Activated T-helper 1 cell treated with anti-CD3 and anti-CD28 coated beads, Interleukin-12 subunit alpha, Interleukin-12 subunit beta, Interleukin-2, Interleukin-4 antibody, amounts not matched to agents 30 ng/mL and 10 ng/mL and 1 ng/mL, durations not matched to agents 14 hours and 24 hours and 36 hours (primary cell): ENCODE results near the gene MRM3. TPM values are rescaled to one million over a fixed set of nuclear protein-coding genes. Genes with fewer than 3 reads are reported as not detected.
"Not testable (repeated sequence)": the region's sequence is repeated elsewhere in the genome, so short reads cannot be mapped to it uniquely, and the experiment has no call there.

ENCODE experiments used
- DNase-seq: peaks from one replicate; pipeline ENCODE4 v3.0.0; 2021; ENCODE audit warnings: low spot score
- H3K27ac Mint-ChIP-seq: one replicate; pipeline ENCODE4 v1.8.0; 2021; ENCODE audit warnings: mild to moderate bottlenecking, mixed read lengths
- H3K27me3 Mint-ChIP-seq: one replicate; pipeline ENCODE4 v1.8.0; 2022; ENCODE audit warnings: mild to moderate bottlenecking, moderate library complexity, mixed read lengths; ENCODE audit not compliant: insufficient read depth
- H3K36me3 Mint-ChIP-seq: one replicate; pipeline ENCODE4 v1.8.0; 2021; ENCODE audit warnings: low read depth, mixed read lengths
- H3K4me1 Mint-ChIP-seq: one replicate; pipeline ENCODE4 v1.8.0; 2021; ENCODE audit warnings: low read depth, mixed read lengths
- H3K4me3 Mint-ChIP-seq: one replicate; pipeline ENCODE4 v1.8.0; 2021; ENCODE audit warnings: mild to moderate bottlenecking, moderate library complexity, mixed read lengths
- H3K9me3 Mint-ChIP-seq: one replicate; pipeline ENCODE4 v1.8.0; 2021; ENCODE audit warnings: mixed read lengths
- intact Hi-C: fragments of 100-400 bp; cut with micrococcal nuclease; formaldehyde crosslinking; loops from one replicate; pipeline ENCODE4 v1.15.1; 2024
- total RNA-seq: library from RNA; stranded (reverse); gene quantifications from 2 replicates; pipeline ENCODE4 v1.2.3, GENCODE V29; 2022

MRM3 gene
- total RNA-seq, 1 donor from 2014 or later = 32.0 TPM

- H3K27ac Mint-ChIP-seq, H3K4me1 Mint-ChIP-seq, H3K27me3 Mint-ChIP-seq, H3K9me3 Mint-ChIP-seq, H3K4me3 Mint-ChIP-seq, intact Hi-C loops, DNase-seq: not testable (repeated sequence)
- H3K36me3 Mint-ChIP-seq = peaks cover 18% of the 10 kb centered on the region
These were observed 8.7 kb downstream of the MRM3 start for GRCh38 chr17:790874-791247.

GRCh38 chr17:791829-792228, 9.7 kb downstream of the MRM3 start:
- H3K27me3 Mint-ChIP-seq = no peaks in the 10 kb centered on the region
- peaks cover 15% of the 10 kb centered on the region for H3K36me3 Mint-ChIP-seq
- peaks cover 6% of the 10 kb centered on the region for H3K4me1 Mint-ChIP-seq
- H3K4me3 Mint-ChIP-seq = no peak overlapping the region
- H3K27ac Mint-ChIP-seq = no peak overlapping the region
- no peak for DNase-seq
- H3K9me3 Mint-ChIP-seq = no peaks in the 10 kb centered on the region
- intact Hi-C loops = loop anchor here (1.0 kb wide), 1 partner anchor 207 kb away; no protein-coding TSS in a partner anchor

- DNase-seq = no peak
- no peak overlapping the region for H3K27ac Mint-ChIP-seq
- peaks cover 6% of the 10 kb centered on the region for H3K4me1 Mint-ChIP-seq
- H3K9me3 Mint-ChIP-seq = no peaks in the 10 kb centered on the region
- H3K27me3 Mint-ChIP-seq = no peaks in the 10 kb centered on the region
- intact Hi-C loops = loop anchor here (1.0 kb wide), 1 partner anchor 207 kb away; no protein-coding TSS in a partner anchor
- H3K36me3 Mint-ChIP-seq = peaks cover 13% of the 10 kb centered on the region
- no peak overlapping the region for H3K4me3 Mint-ChIP-seq
These were observed 10.1 kb downstream of the MRM3 start for GRCh38 chr17:792277-792676.

DNA sequence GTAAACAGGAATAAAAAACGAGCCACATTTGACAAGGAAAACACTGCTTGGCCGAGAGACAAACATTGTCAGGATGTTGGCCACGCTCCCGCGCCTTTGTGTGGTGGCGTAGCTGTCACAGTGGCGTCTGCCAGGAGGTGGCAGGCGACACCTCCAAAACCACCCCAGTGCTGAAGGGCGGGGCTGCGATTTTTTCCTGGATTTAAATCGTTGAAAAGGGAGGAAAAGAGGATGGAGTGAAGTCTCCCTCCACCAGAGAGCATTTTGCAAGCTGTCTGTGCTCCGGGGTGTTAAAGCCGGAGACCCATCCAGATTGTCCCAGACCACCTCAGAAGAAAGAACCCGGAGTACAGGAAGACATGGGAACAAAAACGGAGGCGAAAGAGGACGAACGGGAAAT, 12.7 kb downstream of the MRM3 start:
- Mint-ChIP-seq H3K9me3 (no peaks in the 10 kb centered on the region), H3K36me3 (peaks cover 11% of the 10 kb centered on the region), H3K4me3 (no peak overlapping the region), H3K27me3 (no peaks in the 10 kb centered on the region), H3K27ac (no peak overlapping the region), H3K4me1 (peaks cover 6% of the 10 kb centered on the region)
- DNase-seq = peak; percentile 5
- intact Hi-C loops = loop anchor here (1.0 kb wide), 1 partner anchor 186 kb away; no protein-coding TSS in a partner anchor

GRCh38 chr17:795276-795675, 13.1 kb downstream of the MRM3 start:
- intact Hi-C loops = loop anchor here (1.0 kb wide), 1 partner anchor 186 kb away; no protein-coding TSS in a partner anchor
- Mint-ChIP-seq H3K4me1 (peaks cover 6% of the 10 kb centered on the region), H3K27ac (no peak overlapping the region), H3K9me3 (no peaks in the 10 kb centered on the region), H3K4me3 (no peak overlapping the region), H3K27me3 (no peaks in the 10 kb centered on the region), H3K36me3 (peaks cover 11% of the 10 kb centered on the region)
- no peak for DNase-seq

DNA sequence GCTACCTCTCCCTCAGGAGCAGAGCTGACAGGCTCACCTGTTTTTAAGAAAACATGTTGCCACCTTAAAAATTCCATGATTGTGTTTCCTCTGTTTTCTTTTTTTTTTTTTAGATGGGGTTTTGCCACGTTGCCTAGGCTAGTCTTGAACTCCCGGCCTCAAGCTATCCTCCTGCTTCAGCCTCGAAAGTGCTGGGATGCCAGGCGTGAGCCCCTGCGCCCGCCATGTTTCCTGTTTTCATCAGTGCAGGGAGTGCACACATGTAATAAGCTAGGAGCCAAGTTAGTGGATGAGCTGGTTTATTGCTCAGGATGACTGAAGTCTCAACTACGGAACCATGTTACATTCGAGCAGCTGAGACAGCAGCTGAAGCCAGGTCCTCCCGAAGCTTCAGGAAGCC, 13.6 kb downstream of the MRM3 start:
- no peak for DNase-seq
- Mint-ChIP-seq H3K27me3 (no peaks in the 10 kb centered on the region), H3K36me3 (peaks cover 11% of the 10 kb centered on the region), H3K27ac (no peak overlapping the region), H3K4me1 (peaks cover 6% of the 10 kb centered on the region), H3K4me3 (no peak overlapping the region), H3K9me3 (no peaks in the 10 kb centered on the region)
- intact Hi-C loops = loop anchor here (1.0 kb wide), 1 partner anchor 186 kb away; no protein-coding TSS in a partner anchor

GRCh38 chr17:796609-797008, 14.5 kb downstream of the MRM3 start:
- Mint-ChIP-seq H3K4me1 (peaks cover 6% of the 10 kb centered on the region), H3K9me3 (no peaks in the 10 kb centered on the region), H3K4me3 (no peak overlapping the region), H3K36me3 (peaks cover 4% of the 10 kb centered on the region), H3K27ac (no peak overlapping the region), H3K27me3 (no peaks in the 10 kb centered on the region)
- intact Hi-C loops = no loop called here
- DNase-seq = no peak

- DNase-seq = no peak
- Mint-ChIP-seq H3K27ac (no peak overlapping the region), H3K4me3 (no peak overlapping the region), H3K27me3 (no peaks in the 10 kb centered on the region), H3K4me1 (peaks cover 6% of the 10 kb centered on the region), H3K9me3 (no peaks in the 10 kb centered on the region), H3K36me3 (peaks cover 4% of the 10 kb centered on the region)
- intact Hi-C loops = no loop called here
These were observed 15.2 kb downstream of the MRM3 start for GRCh38 chr17:797236-797840.

GRCh38 chr17:798246-798645, 16.1 kb downstream of the MRM3 start:
- intact Hi-C loops = no loop called here
- H3K4me3 Mint-ChIP-seq = no peak overlapping the region
- no peak for DNase-seq
- H3K27ac Mint-ChIP-seq = no peak overlapping the region
- H3K27me3 Mint-ChIP-seq = no peaks in the 10 kb centered on the region
- H3K9me3 Mint-ChIP-seq = no peaks in the 10 kb centered on the region
- H3K36me3 Mint-ChIP-seq = peaks cover 2% of the 10 kb centered on the region
- peaks cover 6% of the 10 kb centered on the region for H3K4me1 Mint-ChIP-seq

DNA sequence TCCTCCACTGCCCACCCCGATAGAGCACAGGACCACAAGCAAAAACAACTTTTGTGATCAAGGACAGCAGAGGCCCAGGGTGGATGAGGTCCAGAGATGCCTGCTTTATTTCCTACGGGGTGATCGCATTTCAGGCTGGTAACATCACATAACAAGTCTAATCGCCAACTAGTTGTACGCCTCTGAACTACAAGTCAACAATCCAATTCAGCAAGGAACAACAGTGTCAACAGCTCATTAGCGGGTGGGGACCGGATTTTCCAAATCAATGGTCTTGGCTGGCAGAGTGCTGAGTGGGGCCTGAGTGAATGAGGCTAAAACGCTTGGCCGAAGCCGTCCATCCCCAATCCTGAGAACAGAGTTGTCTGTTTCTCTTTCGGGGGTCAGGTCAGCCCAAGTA, 17.1 kb downstream of the MRM3 start:
- Mint-ChIP-seq H3K9me3 (no peaks in the 10 kb centered on the region), H3K27me3 (no peaks in the 10 kb centered on the region), H3K4me3 (no peak overlapping the region), H3K27ac (no peak overlapping the region), H3K4me1 (peaks cover 6% of the 10 kb centered on the region), H3K36me3 (no peaks in the 10 kb centered on the region)
- DNase-seq = no peak
- intact Hi-C loops = no loop called here

GRCh38 chr17:800446-801242, 18.5 kb downstream of the MRM3 start:
- no peak for DNase-seq
- Mint-ChIP-seq H3K36me3 (no peaks in the 10 kb centered on the region), H3K9me3 (no peaks in the 10 kb centered on the region), H3K27me3 (no peaks in the 10 kb centered on the region), H3K27ac (no peak overlapping the region), H3K4me3 (no peak overlapping the region), H3K4me1 (no peaks in the 10 kb centered on the region)
- intact Hi-C loops = no loop called here

DNA sequence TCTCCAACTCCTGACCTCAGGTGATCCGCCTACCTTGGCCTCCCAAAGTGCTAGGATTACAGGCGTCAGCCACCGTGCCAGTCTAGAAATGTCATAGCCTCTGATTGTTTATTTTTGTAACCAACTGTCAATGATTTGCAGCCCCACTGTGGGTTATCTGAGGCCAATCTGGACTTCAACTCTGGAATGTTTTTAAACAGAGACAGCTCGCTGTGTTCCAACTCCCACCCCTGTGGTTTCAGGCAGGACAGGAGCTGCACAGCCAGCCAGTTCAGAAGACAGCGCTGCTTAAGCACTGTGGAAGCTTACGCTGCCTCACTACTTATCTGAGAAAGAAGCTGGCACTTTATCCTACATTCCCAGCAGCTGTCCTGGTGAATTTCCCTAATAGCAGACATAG, 19.5 kb downstream of the MRM3 start:
- H3K4me3 Mint-ChIP-seq = no peak overlapping the region
- no peaks in the 10 kb centered on the region for H3K9me3 Mint-ChIP-seq
- H3K36me3 Mint-ChIP-seq = no peaks in the 10 kb centered on the region
- DNase-seq = no peak
- H3K27ac Mint-ChIP-seq = no peak overlapping the region
- no peaks in the 10 kb centered on the region for H3K4me1 Mint-ChIP-seq
- no peaks in the 10 kb centered on the region for H3K27me3 Mint-ChIP-seq
- intact Hi-C loops = no loop called here

- no peaks in the 10 kb centered on the region for H3K9me3 Mint-ChIP-seq
- DNase-seq = no peak
- no peaks in the 10 kb centered on the region for H3K4me1 Mint-ChIP-seq
- H3K27ac Mint-ChIP-seq = no peak overlapping the region
- no peaks in the 10 kb centered on the region for H3K36me3 Mint-ChIP-seq
- H3K27me3 Mint-ChIP-seq = no peaks in the 10 kb centered on the region
- no peak overlapping the region for H3K4me3 Mint-ChIP-seq
- intact Hi-C loops = no loop called here
These were observed 20.3 kb downstream of the MRM3 start for GRCh38 chr17:802481-802880.
